Vagina (tissue), 2 donors: Measurements from ENCODE around the gene RNF4. TPM values are rescaled to one million over a fixed set of nuclear protein-coding genes. Genes with fewer than 3 reads are reported as not detected.

Experiments used
- DNase-seq, 2 donors: peaks; one replicate each; pipeline ENCODE4 v3.0.0-alpha.2; 2017; ENCODE audit errors: extremely low spot score in 2 of 2
- H3K27ac ChIP-seq: fragments of 200-600 bp; sonication (generic); one replicate; pipeline ENCODE4 v1.5.1; 2019
- H3K27me3 ChIP-seq: fragments of 200-600 bp; sonication (generic); one replicate; pipeline ENCODE4 v1.5.1; 2019
- H3K36me3 ChIP-seq, 2 donors: fragments of 200-600 bp; sonication (generic); one replicate each; pipeline ENCODE4 v1.5.1; 2017 to 2019
- H3K4me1 ChIP-seq: fragments of 200-600 bp; sonication (generic); one replicate; pipeline ENCODE4 v1.5.1; 2019
- H3K4me3 ChIP-seq, 2 donors: fragments of 200-600 bp; sonication (generic); 1 replicate in 1 of 2; 2 replicates in 1 of 2; pipeline ENCODE4 v1.5.1; 2016 to 2019
- H3K9me3 ChIP-seq: fragments of 200-600 bp; sonication (generic); one replicate; pipeline ENCODE4 v1.5.1; 2019
- CTCF ChIP-seq, 3 experiments: fragments of 450-650 bp in 2 of 3; fragments of 200-600 bp in 1 of 3; sonication (generic) in 1 of 3; IDR thresholded peaks; one replicate each; pipeline ENCODE4 v1.5.1; 2017 to 2019; ENCODE audit warnings: antibody characterized with exemption in 3 of 3, mild to moderate bottlenecking in 2 of 3, moderate library complexity in 2 of 3
- POLR2A ChIP-seq, 2 donors: fragments of 450-650 bp; IDR thresholded peaks; one replicate each; pipeline ENCODE4 v1.6.1; 2017; ENCODE audit warnings: antibody characterized with exemption in 2 of 2, mild to moderate bottlenecking in 2 of 2, moderate library complexity in 2 of 2
- POLR2AphosphoS5 ChIP-seq, 2 donors: sonication (generic); formaldehyde crosslinking; IDR thresholded peaks; one replicate each; pipeline ENCODE4 v1.9.0; 2017; ENCODE audit warnings: antibody characterized with exemption in 2 of 2, mild to moderate bottlenecking in 2 of 2, low read depth in 1 of 2; ENCODE audit not compliant: insufficient read depth in 1 of 2
- intact Hi-C: fragments of 100-400 bp; cut with DNase I; formaldehyde crosslinking; loops from one replicate; pipeline ENCODE4 v1.15.1; 2023
- total RNA-seq: library from RNA; depleted of rRNA; stranded (reverse); fragments of >200 nt; gene quantifications from one replicate; pipeline ENCODE4 v1.2.3, GENCODE V29; 2016

Gene RNF4
- total RNA-seq, 1 donor from 2014 or later: 30.2 TPM

GRCh38 chr4:2437475-2438215, 31.3 kb upstream of the RNF4 start:
- no peak for DNase-seq

GRCh38 chr4:2438822-2439718, 29.8 kb upstream of the RNF4 start:
- no peaks in the 10 kb centered on the region for H3K27me3 ChIP-seq
- no peaks in the 10 kb centered on the region for H3K36me3 ChIP-seq
- no peaks in the 10 kb centered on the region for H3K4me1 ChIP-seq
- TF ChIP-seq POLR2AphosphoS5 (IDR thresholded peaks at IDR 0.05; ENCODE audit: insufficient read depth in 1 of 2, low read depth in 1 of 2) (no peak), CTCF (IDR thresholded peaks at IDR 0.05) (no peak), POLR2A (IDR thresholded peaks at IDR 0.05) (no peak)
- intact Hi-C loops: no loop called here
- H3K9me3 ChIP-seq: no peaks in the 10 kb centered on the region
- no peak overlapping the region for H3K27ac ChIP-seq
- no peak for DNase-seq
- no peak overlapping the region for H3K4me3 ChIP-seq

More at GRCh38 chr4:2437475-2438215, 31.3 kb upstream of the RNF4 start:
- Histone ChIP-seq H3K4me1 (no peaks in the 10 kb centered on the region), H3K9me3 (no peaks in the 10 kb centered on the region), H3K4me3 (no peak overlapping the region), H3K27ac (no peak overlapping the region), H3K27me3 (no peaks in the 10 kb centered on the region), H3K36me3 (no peaks in the 10 kb centered on the region)
- TF ChIP-seq POLR2AphosphoS5 (IDR thresholded peaks at IDR 0.05; ENCODE audit: insufficient read depth in 1 of 2, low read depth in 1 of 2) (no peak), CTCF (IDR thresholded peaks at IDR 0.05) (no peak), POLR2A (IDR thresholded peaks at IDR 0.05) (no peak)
- intact Hi-C loops: no loop called here

GRCh38 chr4:2441393-2442174, 27.3 kb upstream of the RNF4 start:
- H3K4me3 ChIP-seq: no peak overlapping the region
- no peak for DNase-seq
- intact Hi-C loops: no loop called here
- no peaks in the 10 kb centered on the region for H3K27me3 ChIP-seq
- no peaks in the 10 kb centered on the region for H3K4me1 ChIP-seq
- no peak overlapping the region for H3K27ac ChIP-seq
- TF ChIP-seq POLR2AphosphoS5 (IDR thresholded peaks at IDR 0.05; ENCODE audit: insufficient read depth in 1 of 2, low read depth in 1 of 2) (no peak), CTCF (IDR thresholded peaks at IDR 0.05) (peak in 2 of 3 experiments; percentile 26 to 60), POLR2A (IDR thresholded peaks at IDR 0.05) (no peak)
- no peaks in the 10 kb centered on the region for H3K36me3 ChIP-seq
- H3K9me3 ChIP-seq: no peaks in the 10 kb centered on the region

GRCh38 chr4:2442175-2442993, 26.5 kb upstream of the RNF4 start:
- Histone ChIP-seq H3K4me1 (no peaks in the 10 kb centered on the region), H3K27me3 (no peaks in the 10 kb centered on the region), H3K36me3 (no peaks in the 10 kb centered on the region), H3K27ac (no peak overlapping the region), H3K9me3 (no peaks in the 10 kb centered on the region), H3K4me3 (no peak overlapping the region)
- no peak for DNase-seq
- no peak for TF ChIP-seq POLR2A (IDR thresholded peaks at IDR 0.05)
- no peak for TF ChIP-seq CTCF (IDR thresholded peaks at IDR 0.05)
- TF ChIP-seq POLR2AphosphoS5 (IDR thresholded peaks at IDR 0.05; ENCODE audit: insufficient read depth in 1 of 2, low read depth in 1 of 2): no peak
- intact Hi-C loops: no loop called here
